Esophagus squamous epithelium (tissue), 5 donors: ENCODE measurements around the gene NOL3. TPM values are rescaled to one million over a fixed set of nuclear protein-coding genes. Genes with fewer than 3 reads are reported as not detected.

Experiments used
- DNase-seq: peaks from one replicate; lab custom pipeline; 2025; lab: John Stamatoyannopoulos, UW
- H3K27ac ChIP-seq, 4 donors: fragments of 200-600 bp; sonication (generic); one replicate each; pipeline ENCODE4 v1.5.1; 2016 to 2019; ENCODE audit warnings: mild to moderate bottlenecking in 1 of 4
- H3K27me3 ChIP-seq, 4 donors: fragments of 200-600 bp; sonication (generic); 1 replicate in 3 of 4; 2 replicates in 1 of 4; pipeline versions ENCODE4 v1.5.1 to v1.6.0; 2017 to 2021; ENCODE audit warnings: antibody characterized with exemption in 1 of 4
- H3K36me3 ChIP-seq, 3 donors: fragments of 200-600 bp; sonication (generic); one replicate each; pipeline ENCODE4 v1.5.1; 2016 to 2019
- H3K4me1 ChIP-seq, 3 donors: fragments of 200-600 bp; sonication (generic); one replicate each; pipeline ENCODE4 v1.5.1; 2017 to 2019
- H3K4me3 ChIP-seq, 4 donors: fragments of 200-600 bp; sonication (generic); 1 replicate in 3 of 4; 2 replicates in 1 of 4; pipeline ENCODE4 v1.5.1; 2016 to 2019; ENCODE audit warnings: mild to moderate bottlenecking in 2 of 4, moderate library complexity in 1 of 4
- H3K9me3 ChIP-seq, 3 donors: fragments of 200-600 bp; sonication (generic); one replicate each; pipeline ENCODE4 v1.5.1; 2016 to 2019
- POLR2A ChIP-seq, 4 donors: fragments of 450-650 bp; IDR thresholded peaks; one replicate each; pipeline ENCODE4 v1.6.1; 2017; ENCODE audit warnings: antibody characterized with exemption in 4 of 4, mild to moderate bottlenecking in 4 of 4, moderate library complexity in 3 of 4
- WGBS, 2 donors: methylation state at CpG; one replicate each; pipeline ENCODE4 v1.1.5; 2018; 5-methylcytosine and 5-hydroxymethylcytosine counted together
- intact Hi-C: fragments of 100-400 bp; cut with DNase I; formaldehyde crosslinking; loops from one replicate; pipeline ENCODE4 v1.15.0; 2022
- total RNA-seq, 4 donors: library from RNA; depleted of rRNA; stranded (reverse); fragments of >200 nt; gene quantifications; one replicate each; pipeline ENCODE4 v1.1.0, GENCODE V29; 2016
- TF ChIP-seq, protein P1 (sequence below), 6 experiments: fragments of 450-650 bp in 4 of 6; fragments of 200-600 bp in 2 of 6; sonication (generic) in 2 of 6; IDR thresholded peaks; one replicate each; pipeline ENCODE4 v1.5.1; 2016 to 2019; ENCODE audit warnings: antibody characterized with exemption in 6 of 6, mild to moderate bottlenecking in 4 of 6, moderate library complexity in 4 of 6
- donor health status: DM: yes; HTN: yes; CAD: no.

NOL3 gene
- total RNA-seq, 4 donors from 2014 or later, result 25.1 to 56.1 (median 36.7) TPM

DNA sequence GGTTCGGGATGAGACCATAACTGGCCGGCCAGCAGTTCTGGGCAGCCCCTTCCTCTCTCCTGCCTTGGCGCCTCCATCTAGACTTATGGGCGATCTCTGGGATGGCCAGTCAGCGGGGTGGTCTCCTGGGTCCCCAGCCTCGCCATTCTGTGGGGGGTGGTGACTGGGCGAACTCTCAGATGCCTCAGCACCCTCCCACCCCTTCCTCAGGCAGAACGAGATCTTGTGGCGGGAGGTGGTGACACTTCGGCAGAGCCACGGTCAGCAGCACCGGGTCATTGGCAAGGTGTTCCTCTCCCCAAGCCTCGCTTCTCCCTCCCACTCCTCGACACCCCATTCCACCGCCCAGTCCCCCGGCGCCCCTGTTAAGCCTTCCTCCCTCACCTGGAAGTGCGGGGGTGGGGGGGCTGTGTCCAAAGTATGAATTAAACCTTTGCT lies 4.2 kb upstream of the NOL3 start:
- 60 to 90% methylated on average over 2 to 8 of the region's 18 CpGs for WGBS, 2 donors
- intact Hi-C loops, result no loop called here
- no peak overlapping the region for H3K4me3 ChIP-seq
- no peaks in the 10 kb centered on the region for H3K9me3 ChIP-seq
- TF ChIP-seq, protein P1, sequence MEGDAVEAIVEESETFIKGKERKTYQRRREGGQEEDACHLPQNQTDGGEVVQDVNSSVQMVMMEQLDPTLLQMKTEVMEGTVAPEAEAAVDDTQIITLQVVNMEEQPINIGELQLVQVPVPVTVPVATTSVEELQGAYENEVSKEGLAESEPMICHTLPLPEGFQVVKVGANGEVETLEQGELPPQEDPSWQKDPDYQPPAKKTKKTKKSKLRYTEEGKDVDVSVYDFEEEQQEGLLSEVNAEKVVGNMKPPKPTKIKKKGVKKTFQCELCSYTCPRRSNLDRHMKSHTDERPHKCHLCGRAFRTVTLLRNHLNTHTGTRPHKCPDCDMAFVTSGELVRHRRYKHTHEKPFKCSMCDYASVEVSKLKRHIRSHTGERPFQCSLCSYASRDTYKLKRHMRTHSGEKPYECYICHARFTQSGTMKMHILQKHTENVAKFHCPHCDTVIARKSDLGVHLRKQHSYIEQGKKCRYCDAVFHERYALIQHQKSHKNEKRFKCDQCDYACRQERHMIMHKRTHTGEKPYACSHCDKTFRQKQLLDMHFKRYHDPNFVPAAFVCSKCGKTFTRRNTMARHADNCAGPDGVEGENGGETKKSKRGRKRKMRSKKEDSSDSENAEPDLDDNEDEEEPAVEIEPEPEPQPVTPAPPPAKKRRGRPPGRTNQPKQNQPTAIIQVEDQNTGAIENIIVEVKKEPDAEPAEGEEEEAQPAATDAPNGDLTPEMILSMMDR (IDR thresholded peaks at IDR 0.05), result no peak
- no peak for TF ChIP-seq POLR2A (IDR thresholded peaks at IDR 0.05)
- DNase-seq, result no peak
- peak overlapping the region in 1 of 4 donors; percentile 82 for H3K27ac ChIP-seq
- peaks cover 0 to 53% (median 0%) of the 10 kb centered on the region in 4 donors for H3K27me3 ChIP-seq
- H3K4me1 ChIP-seq, result peaks cover 45 to 79% (median 62%) of the 10 kb centered on the region in 3 donors
- peaks cover 0 to 12% (median 0%) of the 10 kb centered on the region in 3 donors for H3K36me3 ChIP-seq

DNA sequence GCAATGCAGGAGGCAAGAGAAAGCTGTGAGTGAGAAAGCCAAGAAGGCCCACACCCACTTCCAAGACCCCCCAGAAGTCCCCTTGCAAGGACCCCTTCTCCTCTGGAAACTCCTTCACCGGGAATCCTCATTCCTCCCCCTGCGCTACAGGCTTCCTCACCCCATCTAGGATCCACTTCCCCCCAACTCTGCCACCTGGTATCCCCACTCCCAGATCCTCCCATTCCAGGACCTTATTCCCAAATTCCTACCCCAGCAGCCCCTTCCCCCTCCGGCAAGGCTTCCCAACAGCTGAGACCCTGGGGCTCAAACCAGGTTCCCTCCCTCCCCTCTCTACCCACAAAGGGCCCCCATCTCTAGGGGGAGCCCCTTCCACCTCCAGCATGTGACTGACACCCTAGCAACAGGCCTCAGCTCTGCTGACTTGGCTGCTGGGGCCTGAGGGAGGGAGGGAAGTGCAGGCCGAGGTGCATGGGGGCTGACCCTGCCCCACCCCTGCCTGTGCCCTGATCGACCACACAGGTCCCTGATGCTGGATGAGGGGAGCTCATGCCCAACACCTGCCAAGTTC lies 3.7 kb upstream of the NOL3 start:
- H3K36me3 ChIP-seq, result peaks cover 0 to 12% (median 0%) of the 10 kb centered on the region in 3 donors
- TF ChIP-seq, protein P1 (IDR thresholded peaks at IDR 0.05), result no peak
- TF ChIP-seq POLR2A (IDR thresholded peaks at IDR 0.05), result no peak
- H3K4me3 ChIP-seq, result no peak overlapping the region
- peak overlapping the region in 1 of 4 donors; percentile 9 for H3K27ac ChIP-seq
- H3K9me3 ChIP-seq, result no peaks in the 10 kb centered on the region
- H3K4me1 ChIP-seq, result peaks cover 44 to 79% (median 62%) of the 10 kb centered on the region in 3 donors
- intact Hi-C loops, result no loop called here
- H3K27me3 ChIP-seq, result peaks cover 0 to 47% (median 0%) of the 10 kb centered on the region in 4 donors
- DNase-seq, result no peak
- WGBS, 2 donors, result 65 to 87% methylated on average over 4 to 5 of the region's 5 CpGs

DNA sequence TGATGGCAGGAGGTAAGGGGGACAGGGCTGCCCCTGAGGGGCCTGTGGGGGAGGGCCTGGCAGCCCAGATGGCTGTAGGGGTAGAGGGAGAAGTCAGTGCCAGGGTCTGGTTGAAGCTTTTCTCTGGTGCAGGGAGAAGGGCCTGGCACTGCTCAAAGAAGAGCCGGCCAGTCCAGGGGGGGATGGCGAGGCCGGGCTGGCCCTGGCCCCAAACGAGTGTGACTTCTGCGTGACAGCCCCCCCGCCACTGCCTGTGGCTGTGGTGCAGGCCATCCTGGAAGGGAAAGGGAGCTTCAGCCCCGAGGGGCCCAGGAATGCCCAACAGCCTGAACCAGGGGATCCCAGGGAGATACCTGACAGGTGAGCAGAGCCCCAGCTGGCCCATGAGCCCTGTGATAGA lies 2.8 kb upstream of the NOL3 start:
- intact Hi-C loops, result no loop called here
- peaks cover 42 to 78% (median 58%) of the 10 kb centered on the region in 3 donors for H3K4me1 ChIP-seq
- DNase-seq, result no peak

DNA sequence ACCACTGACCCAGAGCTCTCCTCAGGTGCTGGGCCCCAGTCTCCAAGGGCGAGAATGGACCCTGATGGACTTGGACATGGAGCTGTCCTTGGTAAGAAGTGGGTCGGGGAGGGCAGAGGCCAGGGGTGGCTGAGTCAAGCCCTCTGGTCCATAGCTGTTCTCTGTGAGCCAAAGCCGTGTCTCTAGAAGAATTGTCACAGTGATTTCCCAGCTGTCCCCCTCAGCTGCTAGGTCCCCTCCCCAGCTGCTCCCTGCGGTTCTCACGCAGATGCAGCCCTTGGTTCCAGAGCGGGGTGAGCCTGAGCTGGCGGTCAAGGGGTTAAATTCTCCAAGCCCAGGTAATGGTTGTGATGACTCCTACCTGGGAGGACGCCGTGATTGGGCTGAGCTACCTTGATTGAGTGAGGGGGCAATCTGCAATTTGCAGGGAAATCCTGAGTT lies 1.3 kb upstream of the NOL3 start:
- Histone ChIP-seq H3K36me3 (peaks cover 0 to 12% (median 0%) of the 10 kb centered on the region in 3 donors), H3K27ac (peak overlapping the region; percentile 93 to 97 (median 97)), H3K4me1 (peaks cover 38 to 78% (median 54%) of the 10 kb centered on the region in 3 donors), H3K9me3 (no peaks in the 10 kb centered on the region), H3K4me3 (no peak overlapping the region), H3K27me3 (peaks cover 0 to 26% (median 0%) of the 10 kb centered on the region in 4 donors)
- intact Hi-C loops, result no loop called here
- DNase-seq, result no peak
- 70 to 73% methylated on average over 3 to 4 of the region's 9 CpGs for WGBS, 2 donors
- TF ChIP-seq, protein P1 (IDR thresholded peaks at IDR 0.05), result no peak
- TF ChIP-seq POLR2A (IDR thresholded peaks at IDR 0.05), result no peak

More for the DNA sequence above, 2.8 kb upstream of the NOL3 start:
- Histone ChIP-seq H3K36me3 (peaks cover 0 to 12% (median 0%) of the 10 kb centered on the region in 3 donors), H3K4me3 (no peak overlapping the region), H3K27ac (peak overlapping the region in 1 of 4 donors; percentile 9), H3K27me3 (peaks cover 0 to 39% (median 0%) of the 10 kb centered on the region in 4 donors), H3K9me3 (no peaks in the 10 kb centered on the region)
- TF ChIP-seq, protein P1 (IDR thresholded peaks at IDR 0.05), result no peak
- TF ChIP-seq POLR2A (IDR thresholded peaks at IDR 0.05), result no peak
- WGBS, 2 donors, result 80% methylated on average over 6 of the region's 7 CpGs; no CpG with 5 or more reads in 1 of the 2 donors

DNA sequence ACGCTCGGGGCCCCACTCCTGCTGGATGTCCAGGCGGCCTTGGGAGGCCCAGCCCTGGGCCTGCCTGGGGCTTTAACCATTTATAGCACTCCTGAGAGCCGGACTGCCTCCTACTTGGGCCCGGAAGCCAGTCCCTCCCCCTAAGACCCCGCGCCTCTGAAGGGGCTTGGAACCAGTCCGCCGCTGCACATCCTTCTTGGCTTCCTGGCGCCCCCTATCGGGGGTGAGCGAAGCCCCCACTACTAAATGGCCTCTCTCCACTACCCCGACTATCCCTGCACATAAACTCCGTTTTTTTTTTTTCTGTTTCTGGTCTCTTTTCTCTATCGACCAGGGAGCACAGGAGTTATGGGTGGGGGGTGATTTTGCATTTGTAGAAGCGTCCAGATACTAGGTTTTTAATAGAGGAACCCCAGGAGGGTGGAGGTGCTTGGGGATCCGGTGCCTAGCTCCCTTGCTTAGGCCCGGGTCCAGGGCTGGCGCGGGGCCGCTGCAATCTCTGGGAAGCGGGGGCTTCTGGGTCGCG lies 633 bp upstream of the NOL3 start:
- Histone ChIP-seq H3K9me3 (no peaks in the 10 kb centered on the region), H3K4me1 (peaks cover 39 to 78% (median 54%) of the 10 kb centered on the region in 3 donors), H3K4me3 (peak overlapping the region; percentile 31 to 68 (median 56)), H3K27me3 (peaks cover 0 to 22% (median 0%) of the 10 kb centered on the region in 4 donors), H3K36me3 (peaks cover 0 to 12% (median 0%) of the 10 kb centered on the region in 3 donors), H3K27ac (peak overlapping the region; percentile 93 to 97 (median 97))
- intact Hi-C loops, result no loop called here
- no peak for DNase-seq
- WGBS, 2 donors, result 6 to 19% methylated on average over 7 to 18 of the region's 24 CpGs
- TF ChIP-seq POLR2A (IDR thresholded peaks at IDR 0.05), result no peak
- TF ChIP-seq, protein P1 (IDR thresholded peaks at IDR 0.05), result peak in 4 of 6 experiments; percentile 26 to 43 (median 32)
